ENCODE results near the gene ENOX1.

ENOX1 gene

DNA sequence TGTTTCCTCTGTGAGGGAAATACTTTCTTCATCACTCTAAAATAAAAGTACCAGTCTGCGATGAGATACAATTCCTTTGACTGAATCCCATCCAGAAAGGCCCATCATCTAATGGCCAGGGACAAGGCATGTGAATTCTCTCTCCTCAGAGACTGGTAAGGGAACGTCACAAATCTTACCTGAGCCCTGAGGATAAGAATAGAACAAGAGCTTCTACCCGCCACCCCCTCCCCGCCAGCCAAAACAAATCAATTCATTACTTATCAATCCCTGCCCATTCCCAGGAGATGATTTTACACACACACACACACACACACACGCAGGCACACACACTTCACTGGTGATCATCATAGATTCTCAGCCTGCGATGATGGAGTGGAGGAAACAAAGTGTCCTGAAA is 564.7 kb downstream of the ENOX1 start:
- no peak overlapping the region for H3K27ac ChIP-seq (ENCODE audit: low read depth, low read length, poor library complexity, severe bottlenecking)
- no peaks in the 10 kb centered on the region for H3K4me1 ChIP-seq (ENCODE audit: insufficient read depth, low read length, severe bottlenecking)
- H3K9ac ChIP-seq (ENCODE audit: low read length): no peak overlapping the region

DNA sequence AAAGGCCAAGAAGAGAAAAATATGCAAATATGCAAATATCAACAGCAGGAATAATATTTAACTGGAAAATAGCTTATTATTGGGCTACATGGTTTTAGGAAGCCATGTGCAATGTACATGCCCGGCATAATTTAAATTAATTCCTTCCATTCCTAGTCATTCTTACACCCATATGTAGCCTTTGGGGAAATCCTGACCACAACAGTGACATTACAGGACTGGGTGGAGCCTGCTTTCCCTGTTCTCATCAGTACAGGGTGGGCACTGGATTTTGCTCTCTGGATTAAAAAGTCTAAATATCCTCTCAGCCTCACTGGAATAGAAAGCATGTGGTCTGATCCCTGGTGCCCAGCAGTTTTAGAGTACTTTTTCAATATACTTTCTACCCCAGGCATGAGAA is 565.2 kb downstream of the ENOX1 start:
- H4K20me1 ChIP-seq (ENCODE audit: insufficient read depth, low read length): no peaks in the 10 kb centered on the region
- H2AFZ ChIP-seq (ENCODE audit: low read length): no peak overlapping the region
- H3K4me1 ChIP-seq (ENCODE audit: insufficient read depth, low read length, severe bottlenecking): no peaks in the 10 kb centered on the region
- no peaks in the 10 kb centered on the region for H3K27me3 ChIP-seq (ENCODE audit: insufficient read depth, low read length)
- TF ChIP-seq, protein P1, sequence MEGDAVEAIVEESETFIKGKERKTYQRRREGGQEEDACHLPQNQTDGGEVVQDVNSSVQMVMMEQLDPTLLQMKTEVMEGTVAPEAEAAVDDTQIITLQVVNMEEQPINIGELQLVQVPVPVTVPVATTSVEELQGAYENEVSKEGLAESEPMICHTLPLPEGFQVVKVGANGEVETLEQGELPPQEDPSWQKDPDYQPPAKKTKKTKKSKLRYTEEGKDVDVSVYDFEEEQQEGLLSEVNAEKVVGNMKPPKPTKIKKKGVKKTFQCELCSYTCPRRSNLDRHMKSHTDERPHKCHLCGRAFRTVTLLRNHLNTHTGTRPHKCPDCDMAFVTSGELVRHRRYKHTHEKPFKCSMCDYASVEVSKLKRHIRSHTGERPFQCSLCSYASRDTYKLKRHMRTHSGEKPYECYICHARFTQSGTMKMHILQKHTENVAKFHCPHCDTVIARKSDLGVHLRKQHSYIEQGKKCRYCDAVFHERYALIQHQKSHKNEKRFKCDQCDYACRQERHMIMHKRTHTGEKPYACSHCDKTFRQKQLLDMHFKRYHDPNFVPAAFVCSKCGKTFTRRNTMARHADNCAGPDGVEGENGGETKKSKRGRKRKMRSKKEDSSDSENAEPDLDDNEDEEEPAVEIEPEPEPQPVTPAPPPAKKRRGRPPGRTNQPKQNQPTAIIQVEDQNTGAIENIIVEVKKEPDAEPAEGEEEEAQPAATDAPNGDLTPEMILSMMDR (IDR thresholded peaks at IDR 0.05; ENCODE audit: low read length): no peak
- TF ChIP-seq EZH2 (IDR thresholded peaks at IDR 0.05; ENCODE audit: borderline replicate concordance, low read length): no peak
- H3K9ac ChIP-seq (ENCODE audit: low read length): no peak overlapping the region
- no peak overlapping the region for H3K4me3 ChIP-seq (ENCODE audit: low read depth, low read length, poor library complexity, severe bottlenecking)
- no peak overlapping the region for H3K27ac ChIP-seq (ENCODE audit: low read depth, low read length, poor library complexity, severe bottlenecking)
- no peaks in the 10 kb centered on the region for H3F3A ChIP-seq (ENCODE audit: insufficient read depth, low read length)
- H3K36me3 ChIP-seq (ENCODE audit: insufficient read depth, low read length): no peaks in the 10 kb centered on the region
- no peaks in the 10 kb centered on the region for H3K9me3 ChIP-seq (ENCODE audit: low read length)
- H3K9me2 ChIP-seq (ENCODE audit: low read depth, low read length): no peaks in the 10 kb centered on the region
- no peaks in the 10 kb centered on the region for H3K79me2 ChIP-seq (ENCODE audit: insufficient read depth, low read length)
- H3K4me2 ChIP-seq (ENCODE audit: low read length): no peak overlapping the region

More for the DNA sequence above, 564.7 kb downstream of the ENOX1 start:
- TF ChIP-seq, protein P1 (IDR thresholded peaks at IDR 0.05; ENCODE audit: low read length): no peak
- no peak for TF ChIP-seq EZH2 (IDR thresholded peaks at IDR 0.05; ENCODE audit: borderline replicate concordance, low read length)
- H3K4me2 ChIP-seq (ENCODE audit: low read length): no peak overlapping the region
- no peaks in the 10 kb centered on the region for H4K20me1 ChIP-seq (ENCODE audit: insufficient read depth, low read length)
- no peaks in the 10 kb centered on the region for H3F3A ChIP-seq (ENCODE audit: insufficient read depth, low read length)
- H2AFZ ChIP-seq (ENCODE audit: low read length): no peak overlapping the region
- H3K9me3 ChIP-seq (ENCODE audit: low read length): no peaks in the 10 kb centered on the region
- no peaks in the 10 kb centered on the region for H3K9me2 ChIP-seq (ENCODE audit: low read depth, low read length)
- H3K79me2 ChIP-seq (ENCODE audit: insufficient read depth, low read length): no peaks in the 10 kb centered on the region
- no peaks in the 10 kb centered on the region for H3K36me3 ChIP-seq (ENCODE audit: insufficient read depth, low read length)
- H3K27me3 ChIP-seq (ENCODE audit: insufficient read depth, low read length): no peaks in the 10 kb centered on the region
- no peak overlapping the region for H3K4me3 ChIP-seq (ENCODE audit: low read depth, low read length, poor library complexity, severe bottlenecking)

DNA sequence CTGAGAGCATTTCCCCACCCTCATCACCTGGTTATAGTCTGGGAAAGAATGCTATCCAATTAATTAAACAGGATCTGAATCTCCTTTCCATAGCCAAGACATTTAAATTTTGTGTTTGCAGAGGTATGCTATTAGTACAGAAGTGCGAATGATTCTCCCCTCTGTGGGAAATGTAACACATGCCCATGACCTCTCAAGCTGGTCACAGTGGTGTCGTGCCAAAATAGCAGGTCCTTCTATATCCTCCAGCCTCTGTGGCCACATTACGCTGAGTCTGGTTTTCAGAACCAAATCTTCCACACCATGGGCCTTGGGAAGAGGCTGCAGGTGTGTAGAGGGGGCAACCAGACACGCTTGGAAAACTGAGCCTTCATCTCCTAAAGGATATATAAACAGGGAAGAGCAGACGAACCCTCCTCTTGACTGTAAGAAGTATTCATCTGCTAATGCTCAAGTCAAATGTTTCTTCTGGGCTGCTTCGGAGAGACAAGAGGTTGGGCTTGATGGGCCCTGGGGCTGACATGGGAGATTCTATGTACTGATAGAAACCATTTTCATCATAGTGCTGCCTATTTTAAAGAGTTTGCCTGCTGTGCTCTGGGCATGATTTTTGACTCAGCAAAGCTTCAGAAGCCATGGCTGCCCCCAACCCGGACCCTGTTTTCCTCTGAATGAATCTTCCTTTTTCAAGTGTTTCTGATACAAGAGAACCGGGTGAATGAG is 565.7 kb downstream of the ENOX1 start:
- Histone ChIP-seq H2AFZ (ENCODE audit: low read length) (no peak overlapping the region), H3K27me3 (ENCODE audit: insufficient read depth, low read length) (no peaks in the 10 kb centered on the region), H3F3A (ENCODE audit: insufficient read depth, low read length) (no peaks in the 10 kb centered on the region), H3K36me3 (ENCODE audit: insufficient read depth, low read length) (no peaks in the 10 kb centered on the region), H3K4me2 (ENCODE audit: low read length) (no peak overlapping the region), H3K4me3 (ENCODE audit: low read depth, low read length, poor library complexity, severe bottlenecking) (no peak overlapping the region), H3K9ac (ENCODE audit: low read length) (no peak overlapping the region), H4K20me1 (ENCODE audit: insufficient read depth, low read length) (no peaks in the 10 kb centered on the region), H3K4me1 (ENCODE audit: insufficient read depth, low read length, severe bottlenecking) (no peaks in the 10 kb centered on the region), H3K9me2 (ENCODE audit: low read depth, low read length) (no peaks in the 10 kb centered on the region), H3K79me2 (ENCODE audit: insufficient read depth, low read length) (no peaks in the 10 kb centered on the region), H3K9me3 (ENCODE audit: low read length) (no peaks in the 10 kb centered on the region), H3K27ac (ENCODE audit: low read depth, low read length, poor library complexity, severe bottlenecking) (no peak overlapping the region)
- TF ChIP-seq EZH2 (IDR thresholded peaks at IDR 0.05; ENCODE audit: borderline replicate concordance, low read length): no peak
- TF ChIP-seq, protein P1 (IDR thresholded peaks at IDR 0.05; ENCODE audit: low read length): no peak

Data from OCI-LY1 (cell line).